ENCODE results near the gene STC2. TPM values are rescaled to one million over a fixed set of nuclear protein-coding genes. Genes with fewer than 3 reads are reported as not detected.
A peak's percentile ranks its signal among the peaks of the same experiment; 100 is the strongest.

Gene STC2
- total and polyA plus RNA-seq, 2 experiments from 2014 or later, result 26.6 to 27.8 TPM

DNA sequence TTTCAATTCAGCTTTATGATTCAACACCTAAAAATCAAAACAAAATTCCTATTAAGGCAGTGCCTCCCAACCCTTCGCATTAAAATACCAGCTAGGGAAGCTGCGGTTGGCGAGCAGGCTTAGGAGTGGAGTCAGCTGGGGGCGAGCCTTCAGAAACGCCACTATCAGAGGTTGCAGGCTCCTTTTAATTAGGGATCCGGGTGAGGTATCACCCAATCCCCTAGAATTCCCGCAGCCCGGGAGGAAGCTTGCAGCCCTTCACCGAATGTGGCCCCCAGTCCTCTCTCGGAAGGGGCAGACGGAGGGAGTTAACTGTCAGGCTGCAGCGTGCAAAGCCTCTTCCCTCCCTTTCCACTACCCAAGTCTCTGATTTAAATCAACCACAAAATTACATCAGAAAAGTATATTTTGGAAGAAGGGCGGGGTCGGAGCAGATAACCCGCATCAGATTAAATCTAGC, 1.7 kb downstream of the STC2 start:
- peak overlapping the region; percentile 96 for H3K4me2 ChIP-seq
- no peak overlapping the region for H2AFZ ChIP-seq
- 12% methylated on average over 15 of the region's 15 CpGs for whole genome bisulfite sequencing (ENCODE audit: low lambda C conversion rate, missing lambda C conversion rate)
- peak overlapping the region; percentile 53 for H3K4me3 ChIP-seq
- no peaks in the 10 kb centered on the region for H4K20me1 ChIP-seq (ENCODE audit: insufficient read depth, poor library complexity, severe bottlenecking)
- H3K27ac ChIP-seq, result no peak overlapping the region
- DNase-seq (ENCODE audit: low spot score), result no peak
- peaks cover 23% of the 10 kb centered on the region for H3K79me2 ChIP-seq
- peaks cover 57% of the 10 kb centered on the region for H3K4me1 ChIP-seq (ENCODE audit: insufficient read depth)
- no peaks in the 10 kb centered on the region for H3K9me3 ChIP-seq (ENCODE audit: low read depth)
- H3K27me3 ChIP-seq, result peaks cover 17% of the 10 kb centered on the region
- H3K9me2 ChIP-seq (replicated peaks; ENCODE audit: insufficient read depth), result no peaks in the 10 kb centered on the region
- no peak for TF ChIP-seq EZH2 (IDR thresholded peaks at IDR 0.05; ENCODE audit: borderline replicate concordance)
- TF ChIP-seq EZH2phosphoT487 (IDR thresholded peaks at IDR 0.05; ENCODE audit: low read depth, severe bottlenecking, unreplicated experiment), result no peak
- no peaks in the 10 kb centered on the region for H3K36me3 ChIP-seq (replicated peaks; ENCODE audit: insufficient read depth, low read depth)

DNA sequence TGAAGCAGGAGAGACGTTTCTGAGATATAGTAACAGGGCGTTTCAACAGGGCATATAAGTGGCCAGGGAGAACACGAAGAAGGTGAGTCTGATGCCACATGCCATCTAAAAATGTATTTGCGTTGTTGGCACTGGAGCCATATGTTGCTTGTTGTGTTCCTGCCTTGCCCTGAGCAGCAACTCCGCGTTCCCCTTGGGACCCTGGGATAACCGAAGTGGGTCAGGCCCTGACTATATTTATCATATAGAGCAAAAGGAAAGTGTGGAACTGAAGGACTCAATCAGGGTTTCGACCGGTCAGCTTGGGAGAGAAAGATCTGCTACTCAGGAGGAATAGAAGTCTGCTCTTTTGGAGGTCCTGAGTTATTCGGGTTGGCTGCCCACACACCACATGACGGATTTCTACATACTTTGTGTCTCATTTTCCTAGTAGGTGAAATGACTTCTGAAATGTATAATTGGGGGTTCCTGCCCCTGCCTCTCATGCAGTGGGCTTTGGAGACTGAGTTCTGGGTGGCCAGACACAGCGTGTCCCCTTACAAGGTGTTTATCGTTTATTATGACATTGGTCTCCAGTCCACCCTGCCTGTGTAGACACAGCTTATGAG, 3.0 kb downstream of the STC2 start:
- Histone ChIP-seq H3K4me1 (ENCODE audit: insufficient read depth) (peaks cover 58% of the 10 kb centered on the region), H3K9me2 (replicated peaks; ENCODE audit: insufficient read depth) (no peaks in the 10 kb centered on the region), H3K4me3 (no peak overlapping the region), H3K27ac (peak overlapping the region; percentile 72), H2AFZ (no peak overlapping the region), H3K4me2 (peak overlapping the region; percentile 96), H4K20me1 (ENCODE audit: insufficient read depth, poor library complexity, severe bottlenecking) (no peaks in the 10 kb centered on the region), H3K9me3 (ENCODE audit: low read depth) (no peaks in the 10 kb centered on the region), H3K27me3 (peaks cover 17% of the 10 kb centered on the region), H3K79me2 (peaks cover 23% of the 10 kb centered on the region), H3K36me3 (replicated peaks; ENCODE audit: insufficient read depth, low read depth) (no peaks in the 10 kb centered on the region)
- DNase-seq (ENCODE audit: low spot score), result no peak
- TF ChIP-seq, protein P1, sequence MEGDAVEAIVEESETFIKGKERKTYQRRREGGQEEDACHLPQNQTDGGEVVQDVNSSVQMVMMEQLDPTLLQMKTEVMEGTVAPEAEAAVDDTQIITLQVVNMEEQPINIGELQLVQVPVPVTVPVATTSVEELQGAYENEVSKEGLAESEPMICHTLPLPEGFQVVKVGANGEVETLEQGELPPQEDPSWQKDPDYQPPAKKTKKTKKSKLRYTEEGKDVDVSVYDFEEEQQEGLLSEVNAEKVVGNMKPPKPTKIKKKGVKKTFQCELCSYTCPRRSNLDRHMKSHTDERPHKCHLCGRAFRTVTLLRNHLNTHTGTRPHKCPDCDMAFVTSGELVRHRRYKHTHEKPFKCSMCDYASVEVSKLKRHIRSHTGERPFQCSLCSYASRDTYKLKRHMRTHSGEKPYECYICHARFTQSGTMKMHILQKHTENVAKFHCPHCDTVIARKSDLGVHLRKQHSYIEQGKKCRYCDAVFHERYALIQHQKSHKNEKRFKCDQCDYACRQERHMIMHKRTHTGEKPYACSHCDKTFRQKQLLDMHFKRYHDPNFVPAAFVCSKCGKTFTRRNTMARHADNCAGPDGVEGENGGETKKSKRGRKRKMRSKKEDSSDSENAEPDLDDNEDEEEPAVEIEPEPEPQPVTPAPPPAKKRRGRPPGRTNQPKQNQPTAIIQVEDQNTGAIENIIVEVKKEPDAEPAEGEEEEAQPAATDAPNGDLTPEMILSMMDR (IDR thresholded peaks at IDR 0.05; ENCODE audit: poor library complexity), result no peak
- TF ChIP-seq EZH2phosphoT487 (IDR thresholded peaks at IDR 0.05; ENCODE audit: low read depth, severe bottlenecking, unreplicated experiment) (no peak), EZH2 (IDR thresholded peaks at IDR 0.05; ENCODE audit: borderline replicate concordance) (no peak)
- WGBS (ENCODE audit: low lambda C conversion rate, missing lambda C conversion rate), result 93% methylated on average over 13 of the region's 13 CpGs

DNA sequence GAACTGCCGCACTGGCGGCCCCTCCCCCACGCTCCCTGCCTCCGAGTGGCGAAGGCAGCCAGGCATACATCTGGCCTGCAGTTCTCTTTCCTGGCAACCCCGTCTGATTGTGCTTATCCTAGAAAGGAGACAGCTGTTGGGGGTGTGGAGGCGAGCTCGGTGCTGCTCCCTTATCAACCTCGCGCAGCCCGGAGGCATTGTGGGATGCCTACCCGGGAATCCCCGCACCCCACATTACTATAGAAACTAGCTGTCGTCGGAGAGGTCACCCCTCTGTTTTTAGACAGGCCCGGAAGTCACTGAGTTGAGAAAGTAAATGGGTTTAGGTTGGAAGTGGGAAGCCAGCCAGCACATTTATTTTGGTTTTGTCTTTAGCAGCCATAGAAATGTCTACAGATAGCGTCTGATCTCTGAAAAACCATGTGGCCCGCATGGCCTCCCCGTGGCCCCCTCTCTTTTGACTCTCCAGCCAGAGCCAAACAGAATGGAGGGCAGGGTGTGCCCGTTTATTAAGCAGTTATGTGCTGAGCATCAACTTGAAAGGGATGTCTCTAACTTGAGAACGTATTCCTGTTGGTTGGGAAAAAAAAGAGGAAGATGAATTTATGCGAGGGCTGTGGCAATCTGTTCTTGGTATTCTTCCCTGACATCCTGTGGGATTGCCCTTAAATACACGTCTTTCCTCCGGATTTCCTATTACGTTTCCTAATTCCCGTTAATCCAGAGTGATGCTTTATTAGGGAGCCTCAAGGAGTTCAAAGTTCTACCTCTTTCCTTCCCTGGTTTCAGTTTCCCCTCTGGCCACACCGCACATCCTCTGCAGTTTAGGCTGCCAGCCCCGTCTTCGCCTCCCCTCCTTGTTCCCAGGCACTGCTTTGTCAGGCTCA, 3.9 kb downstream of the STC2 start:
- DNase-seq (ENCODE audit: low spot score), result peak; percentile 89
- Histone ChIP-seq H3K27ac (peak overlapping the region; percentile 72), H3K4me2 (peak overlapping the region; percentile 58), H3K4me1 (ENCODE audit: insufficient read depth) (peaks cover 58% of the 10 kb centered on the region), H2AFZ (no peak overlapping the region), H3K79me2 (peaks cover 23% of the 10 kb centered on the region), H4K20me1 (ENCODE audit: insufficient read depth, poor library complexity, severe bottlenecking) (no peaks in the 10 kb centered on the region), H3K9me3 (ENCODE audit: low read depth) (no peaks in the 10 kb centered on the region), H3K27me3 (peaks cover 17% of the 10 kb centered on the region), H3K4me3 (no peak overlapping the region), H3K9me2 (replicated peaks; ENCODE audit: insufficient read depth) (no peaks in the 10 kb centered on the region), H3K36me3 (replicated peaks; ENCODE audit: insufficient read depth, low read depth) (no peaks in the 10 kb centered on the region)
- TF ChIP-seq, protein P1 (IDR thresholded peaks at IDR 0.05; ENCODE audit: poor library complexity), result no peak
- TF ChIP-seq EZH2 (IDR thresholded peaks at IDR 0.05; ENCODE audit: borderline replicate concordance) (no peak), EZH2phosphoT487 (IDR thresholded peaks at IDR 0.05; ENCODE audit: low read depth, severe bottlenecking, unreplicated experiment) (no peak)
- WGBS (ENCODE audit: low lambda C conversion rate, missing lambda C conversion rate), result 60% methylated on average over 29 of the region's 29 CpGs

DNA sequence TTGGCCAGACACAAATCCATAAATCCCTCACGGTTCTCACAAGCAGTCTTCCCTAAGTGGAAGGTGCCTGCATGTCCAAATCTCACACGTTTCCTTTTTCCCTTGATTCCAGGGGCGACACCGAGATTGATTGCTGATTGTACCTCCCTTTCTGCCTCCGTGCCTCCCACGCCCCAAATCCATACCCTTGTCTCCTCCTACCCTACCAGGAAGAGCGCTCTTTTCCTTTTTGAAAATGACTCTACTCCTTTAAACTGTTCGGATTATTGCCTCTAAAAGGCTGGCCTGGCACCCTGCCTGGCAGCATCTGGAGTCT, 4.5 kb downstream of the STC2 start:
- TF ChIP-seq EZH2phosphoT487 (IDR thresholded peaks at IDR 0.05; ENCODE audit: low read depth, severe bottlenecking, unreplicated experiment), result no peak
- no peak for TF ChIP-seq EZH2 (IDR thresholded peaks at IDR 0.05; ENCODE audit: borderline replicate concordance)
- TF ChIP-seq, protein P1 (IDR thresholded peaks at IDR 0.05; ENCODE audit: poor library complexity), result no peak
- Histone ChIP-seq H3K36me3 (replicated peaks; ENCODE audit: insufficient read depth, low read depth) (no peaks in the 10 kb centered on the region), H3K79me2 (peaks cover 23% of the 10 kb centered on the region), H3K27ac (peak overlapping the region; percentile 33), H2AFZ (no peak overlapping the region), H3K27me3 (peaks cover 17% of the 10 kb centered on the region), H3K4me2 (peak overlapping the region; percentile 58), H3K9me3 (ENCODE audit: low read depth) (no peaks in the 10 kb centered on the region), H4K20me1 (ENCODE audit: insufficient read depth, poor library complexity, severe bottlenecking) (no peaks in the 10 kb centered on the region), H3K9me2 (replicated peaks; ENCODE audit: insufficient read depth) (no peaks in the 10 kb centered on the region), H3K4me1 (ENCODE audit: insufficient read depth) (peaks cover 54% of the 10 kb centered on the region), H3K4me3 (no peak overlapping the region)
- no peak for DNase-seq (ENCODE audit: low spot score)
- 68% methylated on average over 8 of the region's 8 CpGs for WGBS (ENCODE audit: low lambda C conversion rate, missing lambda C conversion rate)

Data from hepatocyte (in vitro differentiated cells).